MM.1S (cell line): ENCODE measurements around the gene RPTOR.

Source experiments
- DNase-seq: peaks from one replicate; pipeline ENCODE4 v3.0.0-alpha.2; 2015
- H2AFZ ChIP-seq: fragments of 300-600 bp; sonication (generic); 2 replicates; pipeline ENCODE4 v1.6.0; 2016; ENCODE audit warnings: antibody characterized with exemption, low read length
- H3F3A ChIP-seq: fragments of 300-600 bp; sonication (generic); 2 replicates; pipeline ENCODE4 v1.6.1; 2016; ENCODE audit warnings: mild to moderate bottlenecking, antibody characterized with exemption, low read length, moderate library complexity, mixed read lengths; ENCODE audit not compliant: insufficient read depth
- H3K27ac ChIP-seq: fragments of 300-600 bp; sonication (generic); 2 replicates; pipeline ENCODE4 v1.5.1; 2016; ENCODE audit warnings: mild to moderate bottlenecking, low read length
- H3K27me3 ChIP-seq: fragments of 300-600 bp; sonication (generic); replicated peaks from 2 replicates; pipeline ENCODE4 v1.6.0; 2016; ENCODE audit warnings: low read length; ENCODE audit not compliant: insufficient read depth
- H3K36me3 ChIP-seq: fragments of 300-600 bp; sonication (generic); replicated peaks from 2 replicates; pipeline ENCODE4 v1.6.1; 2016; ENCODE audit warnings: mild to moderate bottlenecking, low read length, mixed read lengths; ENCODE audit not compliant: insufficient read depth
- H3K4me1 ChIP-seq: fragments of 300-600 bp; sonication (generic); 2 replicates; pipeline ENCODE4 v1.6.1; 2016; ENCODE audit warnings: low read length, mixed read lengths
- H3K4me2 ChIP-seq: fragments of 300-600 bp; sonication (generic); 2 replicates; pipeline ENCODE4 v1.6.0; 2016; ENCODE audit warnings: low read depth, low read length
- H3K4me3 ChIP-seq: fragments of 300-600 bp; sonication (generic); 2 replicates; pipeline ENCODE4 v1.5.1; 2016; ENCODE audit warnings: low read length, mixed read lengths
- H3K79me2 ChIP-seq: fragments of 300-600 bp; sonication (generic); 2 replicates; pipeline ENCODE4 v1.6.1; 2016; ENCODE audit warnings: mixed run types, low read length, mixed read lengths
- H3K9ac ChIP-seq: fragments of 300-600 bp; sonication (generic); 2 replicates; pipeline ENCODE4 v1.6.1; 2016; ENCODE audit warnings: low read length, mixed read lengths
- H3K9me2 ChIP-seq: fragments of 300-600 bp; sonication (generic); replicated peaks from 2 replicates; pipeline ENCODE4 v1.6.1; 2016; ENCODE audit warnings: mild to moderate bottlenecking, low read length, mixed read lengths; ENCODE audit not compliant: insufficient read depth
- H3K9me3 ChIP-seq: fragments of 300-600 bp; sonication (generic); replicated peaks from 2 replicates; pipeline ENCODE4 v1.6.1; 2016; ENCODE audit warnings: mild to moderate bottlenecking, low read length, mixed read lengths; ENCODE audit not compliant: insufficient read depth
- H4K20me1 ChIP-seq: fragments of 300-600 bp; sonication (generic); 2 replicates; pipeline ENCODE4 v1.6.1; 2016; ENCODE audit warnings: mild to moderate bottlenecking, low read length, moderate library complexity, mixed read lengths; ENCODE audit not compliant: insufficient read depth
- EZH2 ChIP-seq: fragments of 300-600 bp; sonication (generic); optimal IDR thresholded peaks from 2 replicates; pipeline ENCODE3; 2017; ENCODE audit warnings: low read depth, mild to moderate bottlenecking, antibody characterized with exemption, low read length, mixed read lengths
- EZH2phosphoT487 ChIP-seq: fragments of 300-600 bp; sonication (generic); IDR thresholded peaks from 2 replicates; pipeline ENCODE4 v1.6.1; 2018; ENCODE audit warnings: antibody characterized with exemption, low read length
- TF ChIP-seq, protein P1 (sequence below): fragments of 300-600 bp; sonication (generic); IDR thresholded peaks from 2 replicates; pipeline ENCODE4 v1.5.1; 2016; ENCODE audit warnings: antibody characterized with exemption, low read length, mixed read lengths

Gene RPTOR

DNA sequence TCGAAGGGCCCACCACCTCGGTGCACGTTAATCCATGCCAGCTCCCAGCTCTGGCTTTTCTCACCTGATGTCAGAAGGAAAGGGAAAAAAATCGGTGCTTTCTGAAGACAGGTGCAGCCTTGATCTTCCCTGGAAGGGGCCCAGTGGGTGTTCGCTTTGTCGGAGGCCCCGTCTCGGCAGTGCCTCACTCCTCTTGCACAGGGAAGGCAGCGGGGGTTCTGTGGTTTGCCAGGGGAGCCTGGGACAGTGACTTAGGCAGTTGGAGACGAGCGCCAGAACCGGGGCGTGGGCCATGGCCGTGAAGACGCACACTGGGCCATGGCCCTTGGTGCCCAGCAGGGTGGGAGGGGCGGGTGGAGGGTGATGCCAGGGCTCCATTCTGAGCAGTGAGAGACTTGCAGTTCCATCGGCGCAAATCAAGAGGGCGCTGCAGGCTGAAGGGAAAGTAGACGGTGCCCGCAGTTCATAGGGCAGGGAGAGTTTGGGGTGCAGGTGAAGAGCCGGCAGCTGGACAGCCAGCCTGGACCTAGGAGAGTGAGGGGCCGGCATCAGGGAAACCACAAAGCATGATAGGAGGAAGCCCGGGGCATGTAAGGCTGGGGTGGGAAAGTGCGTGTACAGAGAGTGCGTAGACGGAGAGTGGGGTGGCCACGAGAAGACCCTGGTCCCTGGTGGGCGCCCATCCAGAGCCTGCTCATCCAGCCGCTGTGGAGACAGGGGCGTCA lies 345.7 kb downstream of the RPTOR start:
- no peak for DNase-seq
- no peaks in the 10 kb centered on the region for H4K20me1 ChIP-seq
- no peak overlapping the region for H2AFZ ChIP-seq
- no peak overlapping the region for H3K27ac ChIP-seq
- H3K36me3 ChIP-seq, result no peaks in the 10 kb centered on the region
- no peaks in the 10 kb centered on the region for H3K9me2 ChIP-seq
- H3K79me2 ChIP-seq, result no peaks in the 10 kb centered on the region
- no peak overlapping the region for H3K4me2 ChIP-seq
- no peaks in the 10 kb centered on the region for H3K9me3 ChIP-seq
- H3F3A ChIP-seq, result no peaks in the 10 kb centered on the region
- H3K4me1 ChIP-seq, result no peaks in the 10 kb centered on the region
- H3K9ac ChIP-seq, result no peak overlapping the region
- no peaks in the 10 kb centered on the region for H3K27me3 ChIP-seq
- no peak overlapping the region for H3K4me3 ChIP-seq
- TF ChIP-seq, protein P1, sequence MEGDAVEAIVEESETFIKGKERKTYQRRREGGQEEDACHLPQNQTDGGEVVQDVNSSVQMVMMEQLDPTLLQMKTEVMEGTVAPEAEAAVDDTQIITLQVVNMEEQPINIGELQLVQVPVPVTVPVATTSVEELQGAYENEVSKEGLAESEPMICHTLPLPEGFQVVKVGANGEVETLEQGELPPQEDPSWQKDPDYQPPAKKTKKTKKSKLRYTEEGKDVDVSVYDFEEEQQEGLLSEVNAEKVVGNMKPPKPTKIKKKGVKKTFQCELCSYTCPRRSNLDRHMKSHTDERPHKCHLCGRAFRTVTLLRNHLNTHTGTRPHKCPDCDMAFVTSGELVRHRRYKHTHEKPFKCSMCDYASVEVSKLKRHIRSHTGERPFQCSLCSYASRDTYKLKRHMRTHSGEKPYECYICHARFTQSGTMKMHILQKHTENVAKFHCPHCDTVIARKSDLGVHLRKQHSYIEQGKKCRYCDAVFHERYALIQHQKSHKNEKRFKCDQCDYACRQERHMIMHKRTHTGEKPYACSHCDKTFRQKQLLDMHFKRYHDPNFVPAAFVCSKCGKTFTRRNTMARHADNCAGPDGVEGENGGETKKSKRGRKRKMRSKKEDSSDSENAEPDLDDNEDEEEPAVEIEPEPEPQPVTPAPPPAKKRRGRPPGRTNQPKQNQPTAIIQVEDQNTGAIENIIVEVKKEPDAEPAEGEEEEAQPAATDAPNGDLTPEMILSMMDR, result no peak
- TF ChIP-seq EZH2phosphoT487, result no peak
- TF ChIP-seq EZH2, result no peak

DNA sequence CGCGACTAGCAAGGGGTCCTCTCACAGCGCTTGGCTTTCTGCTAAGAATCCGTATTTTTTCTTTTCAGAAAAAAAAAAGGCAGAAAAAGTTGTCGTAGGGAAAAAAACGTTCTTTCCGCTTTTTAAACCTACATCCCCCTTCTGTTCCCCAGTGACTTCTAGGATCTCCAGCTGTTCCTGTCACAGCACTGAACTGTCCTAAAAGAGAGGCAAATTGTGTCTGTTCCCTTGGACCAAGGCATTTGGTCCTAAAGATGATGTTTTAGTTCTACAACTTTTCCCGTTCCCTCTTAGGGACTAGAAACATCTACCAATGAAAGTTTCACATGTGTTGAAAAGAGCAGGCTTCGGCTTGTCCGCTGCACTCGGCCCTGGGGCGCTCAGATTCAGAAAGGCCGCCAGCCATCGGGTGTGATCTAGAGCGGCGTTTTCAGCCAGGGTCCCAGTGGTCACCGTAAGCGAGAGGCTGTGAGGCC lies 346.3 kb downstream of the RPTOR start:
- Histone ChIP-seq H3K27ac (no peak overlapping the region), H4K20me1 (no peaks in the 10 kb centered on the region), H3K4me2 (no peak overlapping the region), H3K4me3 (no peak overlapping the region), H2AFZ (no peak overlapping the region), H3K4me1 (no peaks in the 10 kb centered on the region), H3K9me2 (no peaks in the 10 kb centered on the region), H3F3A (no peaks in the 10 kb centered on the region), H3K79me2 (no peaks in the 10 kb centered on the region), H3K9ac (no peak overlapping the region), H3K27me3 (no peaks in the 10 kb centered on the region), H3K9me3 (no peaks in the 10 kb centered on the region), H3K36me3 (no peaks in the 10 kb centered on the region)
- DNase-seq, result no peak
- TF ChIP-seq, protein P1, result no peak
- no peak for TF ChIP-seq EZH2
- TF ChIP-seq EZH2phosphoT487, result no peak

DNA sequence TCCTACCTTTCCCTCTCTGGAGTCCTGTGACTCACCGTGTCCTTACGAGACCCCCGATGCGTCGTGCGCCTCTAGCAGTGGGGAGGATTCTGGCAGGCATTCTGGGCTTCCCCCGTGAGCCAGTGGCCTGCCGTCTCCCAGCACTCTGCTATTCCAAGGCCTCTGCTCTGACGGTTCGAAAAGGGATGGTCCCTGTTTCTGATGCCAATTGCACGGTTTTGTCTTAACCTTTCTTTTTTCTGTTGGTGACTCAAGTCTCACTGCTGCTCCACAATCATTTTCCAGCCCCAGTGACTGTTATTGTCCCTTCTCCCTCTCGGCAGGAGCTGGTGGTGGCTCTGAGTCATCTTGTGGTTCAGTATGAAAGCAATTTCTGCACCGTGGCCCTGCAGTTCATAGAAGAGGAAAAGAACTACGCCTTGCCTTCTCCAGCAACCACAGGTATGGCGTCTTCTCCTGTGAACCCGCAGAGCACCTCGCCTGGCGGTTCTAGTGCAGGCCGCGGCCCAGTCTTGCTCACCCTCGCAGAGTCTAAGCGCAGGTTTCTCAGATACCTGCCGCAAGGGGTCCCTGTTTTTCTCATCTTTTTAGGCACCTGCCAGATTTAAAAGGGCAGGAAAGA lies 346.9 kb downstream of the RPTOR start:
- H3K36me3 ChIP-seq, result no peaks in the 10 kb centered on the region
- no peak overlapping the region for H3K27ac ChIP-seq
- no peak overlapping the region for H3K4me2 ChIP-seq
- no peaks in the 10 kb centered on the region for H4K20me1 ChIP-seq
- no peak overlapping the region for H3K4me3 ChIP-seq
- H3K9ac ChIP-seq, result no peak overlapping the region
- H3K9me3 ChIP-seq, result no peaks in the 10 kb centered on the region
- H2AFZ ChIP-seq, result no peak overlapping the region
- H3K79me2 ChIP-seq, result no peaks in the 10 kb centered on the region
- TF ChIP-seq EZH2phosphoT487, result no peak
- TF ChIP-seq, protein P1, result no peak
- TF ChIP-seq EZH2, result no peak
- no peak for DNase-seq
- H3K27me3 ChIP-seq, result no peaks in the 10 kb centered on the region
- no peaks in the 10 kb centered on the region for H3K4me1 ChIP-seq
- no peaks in the 10 kb centered on the region for H3F3A ChIP-seq
- H3K9me2 ChIP-seq, result no peaks in the 10 kb centered on the region
